K562 (cell line): ENCODE measurements around the gene ALCAM. TPM values are rescaled to one million over a fixed set of nuclear protein-coding genes. Genes with fewer than 3 reads are reported as not detected.

Experiments
- ATAC-seq: fragments of 200-7000 bp; cut with Tn5 transposase; 3 replicates; pipeline ENCODE4 v1.9.1; 2020; ENCODE audit warnings: moderate library complexity
- BruUV-seq: library from RNA; stranded (reverse); fragments of 400-500 nt; replicated peaks from 2 replicates; lab custom pipeline; 2021; lab: Mats Ljungman, UMichigan
- CTCF ChIA-PET: fragments of 300-600 bp; formaldehyde crosslinking; extraction: SDS; loops from one replicate; lab custom pipeline; 2021; ENCODE audit warnings: low intra/inter-chr PET ratio; lab: Yijun Ruan, JAX
- POLR2A ChIA-PET: fragments of 300-600, 350-650 bp; sonication (Branson Sonifier 250); formaldehyde crosslinking; extraction: SDS; loops from one replicate; lab custom pipeline; 2021; ENCODE audit warnings: antibody characterized with exemption, inconsistent platforms; lab: Yijun Ruan, JAX
- DNase-seq, 4 experiments: peaks; one replicate each; pipeline versions ENCODE4 v3.0.0 to v3.0.0-alpha.2; 2011 to 2018; ENCODE audit warnings: low spot score in 3 of 4, mixed read lengths in 3 of 4; ENCODE audit errors: extremely low read depth in 1 of 4
- FAIRE-seq: peaks from 2 replicates; lab custom pipeline; 2011; peaks lifted over from hg19 to GRCh38; lab: Jason Lieb, UNC
- H2AFZ ChIP-seq: 2 replicates; pipeline ENCODE4 v1.6.0; 2011; ENCODE audit warnings: low read depth, low read length, control low read depth, inconsistent platforms
- H3K27ac ChIP-seq: fragments of 200-600 bp; 3 replicates; pipeline ENCODE4 v1.8.0; 2011; ENCODE audit warnings: low read depth, mild to moderate bottlenecking, control low read depth, inconsistent platforms, low read length, moderate library complexity, mixed read lengths; ENCODE audit errors: extremely low read depth
- H3K27me3 ChIP-seq, 2 experiments: fragments of 300-600 bp in 1 of 2; 2 replicates in 1 of 2; 3 replicates in 1 of 2; pipeline versions ENCODE4 v1.6.0 to v1.8.0; 2011; ENCODE audit warnings: inconsistent platforms in 2 of 2, low read length in 2 of 2, mild to moderate bottlenecking in 1 of 2, mixed read lengths in 1 of 2, moderate library complexity in 1 of 2; ENCODE audit not compliant: control insufficient read depth in 2 of 2, insufficient read depth in 2 of 2
- H3K36me3 ChIP-seq: fragments of 300-600 bp; 3 replicates; pipeline ENCODE4 v1.8.0; 2011; ENCODE audit warnings: mild to moderate bottlenecking, low read length, inconsistent platforms; ENCODE audit not compliant: control insufficient read depth, insufficient read depth
- H3K4me1 ChIP-seq, 2 experiments: fragments of 200-600 bp in 1 of 2; replicated peaks in 1 of 2; 2 replicates in 1 of 2; 3 replicates in 1 of 2; pipeline versions ENCODE4 v1.5.1 to v1.8.0; 2011; ENCODE audit warnings: inconsistent platforms in 2 of 2, low read length in 2 of 2, mild to moderate bottlenecking in 1 of 2, mixed read lengths in 1 of 2, moderate library complexity in 1 of 2; ENCODE audit not compliant: control insufficient read depth in 2 of 2, insufficient read depth in 2 of 2
- H3K4me2 ChIP-seq: 2 replicates; pipeline ENCODE4 v1.6.1; 2011; ENCODE audit warnings: low read length, control low read depth, inconsistent platforms, mixed read lengths; ENCODE audit not compliant: insufficient read depth
- H3K4me3 ChIP-seq: fragments of 200-600 bp; sonication (generic), shearing (Covaris generic); 2 replicates; pipeline ENCODE4 v1.5.1; 2016; ENCODE audit warnings: control low read depth, inconsistent platforms
- H3K79me2 ChIP-seq: fragments of 200-600 bp; 3 replicates; pipeline ENCODE4 v1.8.0; 2011; ENCODE audit warnings: low read length, inconsistent platforms; ENCODE audit not compliant: control insufficient read depth, insufficient read depth
- H3K9ac ChIP-seq, 2 experiments: 2 replicates each; pipeline versions ENCODE4 v1.6.0 to v1.6.1; 2011; ENCODE audit warnings: low read depth in 2 of 2, low read length in 2 of 2, control low read depth in 1 of 2, inconsistent platforms in 1 of 2, mild to moderate bottlenecking in 1 of 2, mixed read lengths in 1 of 2; ENCODE audit not compliant: insufficient read depth in 1 of 2
- H3K9me1 ChIP-seq: one replicate; pipeline ENCODE4 v1.6.0; 2011; ENCODE audit warnings: inconsistent platforms, mild to moderate bottlenecking, low read length, moderate library complexity; ENCODE audit not compliant: control insufficient read depth, insufficient read depth
- H3K9me3 ChIP-seq: replicated peaks from 2 replicates; pipeline ENCODE4 v1.5.1; 2011; ENCODE audit warnings: low read depth, low read length, inconsistent platforms; ENCODE audit not compliant: control insufficient read depth, insufficient read depth
- H4K20me1 ChIP-seq: replicated peaks from 2 replicates; pipeline ENCODE4 v1.6.1; 2011; ENCODE audit warnings: low read length, inconsistent platforms, mixed read lengths; ENCODE audit not compliant: control insufficient read depth, insufficient read depth
- BRD9 ChIP-seq: fragments of 450-650 bp; IDR thresholded peaks from 2 replicates; pipeline ENCODE4 v1.6.1; 2018; ENCODE audit warnings: low read depth; ENCODE audit not compliant: partially characterized antibody
- C11orf30 ChIP-seq: fragments of 450-650 bp; IDR thresholded peaks from 2 replicates; pipeline ENCODE4 v1.6.1; 2016; ENCODE audit warnings: low read depth, mild to moderate bottlenecking
- CBX3 ChIP-seq, 2 experiments: IDR thresholded peaks; 1 replicate in 1 of 2; 2 replicates in 1 of 2; pipeline ENCODE4 v1.6.1; 2012; ENCODE audit warnings: inconsistent platforms in 2 of 2, low read length in 2 of 2, borderline replicate concordance in 1 of 2, control low read depth in 1 of 2
- CHCHD3 ChIP-seq: fragments of 250-450 bp; sonication (Bioruptor Pico); IDR thresholded peaks from 2 replicates; pipeline ENCODE4 v2.1.2; 2022; ENCODE audit warnings: mild to moderate bottlenecking
- DACH1 ChIP-seq: fragments of 450-650 bp; IDR thresholded peaks from 2 replicates; pipeline ENCODE4 v1.6.1; 2018; ENCODE audit not compliant: partially characterized antibody
- DMBX1 ChIP-seq: fragments of 250-450 bp; sonication (Bioruptor Pico); IDR thresholded peaks from 2 replicates; pipeline ENCODE4 v1.8.0; 2022; ENCODE audit warnings: inconsistent platforms, mild to moderate bottlenecking, moderate library complexity, borderline replicate concordance
- DNMT1 ChIP-seq: fragments of 450-650 bp; IDR thresholded peaks from 2 replicates; pipeline ENCODE4 v1.6.1; 2016; ENCODE audit warnings: antibody characterized with exemption, mild to moderate bottlenecking
- GMEB1 ChIP-seq: fragments of 250-450 bp; sonication (Bioruptor Pico); IDR thresholded peaks from 2 replicates; pipeline ENCODE4 v1.4.0; 2020; ENCODE audit warnings: mild to moderate bottlenecking
- GTF2E2 ChIP-seq: fragments of 200-800 bp; sonication (Bioruptor generic); IDR thresholded peaks from 2 replicates; pipeline ENCODE4 v1.6.1; 2016; ENCODE audit warnings: missing genetic modification characterization, missing compliant biosample characterization
- PHTF2 ChIP-seq: fragments of 250-450 bp; sonication (Bioruptor Pico); IDR thresholded peaks from 2 replicates; pipeline ENCODE4 v1.5.0; 2021; ENCODE audit warnings: mild to moderate bottlenecking
- TAF7 ChIP-seq: fragments of 450-650 bp; IDR thresholded peaks from 2 replicates; pipeline ENCODE4 v1.6.1; 2016; ENCODE audit warnings: missing genetic modification characterization, missing compliant biosample characterization
- ZBTB11 ChIP-seq, 3 experiments: fragments of 200-800 bp in 1 of 3; fragments of 250-450 bp in 1 of 3; fragments of 450-650 bp in 1 of 3; sonication (Bioruptor Pico) in 1 of 3; sonication (Bioruptor generic) in 1 of 3; formaldehyde crosslinking in 1 of 3; IDR thresholded peaks; 2 replicates each; pipeline versions ENCODE4 v1.6.1 to v1.8.0; 2016 to 2022; ENCODE audit warnings: mild to moderate bottlenecking in 2 of 3, missing genetic modification characterization in 2 of 3, missing compliant biosample characterization in 1 of 3, moderate library complexity in 1 of 3
- ZNF57 ChIP-seq: fragments of 450-650 bp; formaldehyde crosslinking; IDR thresholded peaks from 2 replicates; pipeline ENCODE4 v1.4.0; 2020; ENCODE audit warnings: mild to moderate bottlenecking, moderate library complexity
- ZNF696 ChIP-seq: fragments of 250-450 bp; sonication (Bioruptor Pico); conservative IDR thresholded peaks from 2 replicates; pipeline ENCODE4 v1.4.0; 2020; ENCODE audit warnings: mild to moderate bottlenecking, moderate library complexity
- ZNF707 ChIP-seq: fragments of 250-450 bp; sonication (Bioruptor Pico); conservative IDR thresholded peaks from 2 replicates; pipeline ENCODE4 v1.8.0; 2022; ENCODE audit warnings: inconsistent platforms, mild to moderate bottlenecking, moderate library complexity
- ZNF830 ChIP-seq: fragments of 250-450 bp; sonication (Bioruptor Pico); IDR thresholded peaks from 2 replicates; pipeline ENCODE4 v1.5.0; 2021; ENCODE audit warnings: mild to moderate bottlenecking
- WGBS: fragments of 100-300 bp; shearing (Covaris generic); methylation state at CpG from one replicate; pipeline ENCODE4 v1.1.6; 2016; ENCODE audit warnings: low coverage, mixed read lengths; ENCODE audit not compliant: insufficient coverage; ENCODE audit errors: missing lambda C conversion rate; 5-methylcytosine and 5-hydroxymethylcytosine counted together
- in situ Hi-C: fragments of 300-500 bp; cut with MboI; formaldehyde crosslinking; loops from 4 replicates; pipeline ENCODE4 v1.15.0; 2018; ENCODE audit warnings: inconsistent platforms, mixed read lengths
- intact Hi-C: fragments of 100-400 bp; cut with micrococcal nuclease; formaldehyde crosslinking; loops from 2 replicates; pipeline ENCODE4 v1.14.2; 2022
- polyA plus RNA-seq, 8 experiments: library from polyadenylated mRNA; depleted of rRNA in 4 of 8; stranded (reverse) in 5 of 8; unstranded in 3 of 8; fragments of >200 nt; fragmentation: Nextera tagmentation in 2 of 8; fragmentation: Illumina TruSeq in 1 of 8; extraction: Ambion mirVana in 2 of 8; extraction: Trizol in 1 of 8; gene quantifications; 2 replicates each; pipeline versions ENCODE4 v1.2.1 to v1.2.3, GENCODE V29; 2011 to 2014; ENCODE audit warnings: inconsistent platforms in 1 of 8, missing spikeins in 1 of 8
- total RNA-seq, 7 experiments: library from RNA; depleted of rRNA in 6 of 7; stranded (reverse); fragments of >200 nt in 6 of 7; fragmentation: Illumina TruSeq in 2 of 7; extraction: Trizol in 2 of 7; gene quantifications; 2 replicates each; pipeline versions ENCODE4 v1.2.1 to v1.2.3, GENCODE V29; 2011 to 2021; ENCODE audit warnings: low replicate concordance in 1 of 7

ALCAM gene
- total and polyA plus RNA-seq, 9 of the 15 experiments (the other 6 are each of a cell fraction or from before 2014, with no cell fraction given), result 0.03 to 0.98 (median 0.14) TPM; not detected in 1

- no peak for TF ChIP-seq GMEB1
Measured at GRCh38 chr3:105356988-105357387, 9.7 kb upstream of the ALCAM start (continued).

GRCh38 chr3:105359098-105359762, 7.5 kb upstream of the ALCAM start:
- intact Hi-C loops (no loop called here), in situ Hi-C loops (no loop called here)
- H2AFZ ChIP-seq, result no peak overlapping the region
- DNase-seq (no peak), ATAC-seq (no peak), FAIRE-seq (no peak)
- no peaks in the 10 kb centered on the region for H3K9me1 ChIP-seq
- no peaks in the 10 kb centered on the region for H3K9me3 ChIP-seq
- H3K4me1 ChIP-seq, result no peaks in the 10 kb centered on the region
- no peaks in the 10 kb centered on the region for H4K20me1 ChIP-seq
- no TSS peak for BruUV-seq
- H3K79me2 ChIP-seq, result no peaks in the 10 kb centered on the region
- H3K4me2 ChIP-seq, result no peak overlapping the region
- H3K27me3 ChIP-seq, result no peaks in the 10 kb centered on the region
- 3% methylated on average over 5 of the region's 5 CpGs for WGBS
- H3K27ac ChIP-seq, result no peak overlapping the region
- no peak overlapping the region for H3K9ac ChIP-seq
- no peak overlapping the region for H3K4me3 ChIP-seq
- ChIA-PET POLR2A (interaction anchor here (0.6 kb wide), 1 partner anchor 211 kb away, joined by 4 read pairs; no protein-coding TSS in a partner anchor), CTCF (no interaction called here)
- H3K36me3 ChIP-seq, result no peaks in the 10 kb centered on the region
- TF ChIP-seq DMBX1 (CRISPR knock-in tag) (no peak), DNMT1 (no peak), ZNF696 (no peak), ZNF707 (CRISPR knock-in tag) (no peak), TAF7 (no peak), CBX3 (IDR thresholded peaks at IDR 0.05; ENCODE audit: borderline replicate concordance in 1 of 2, low read length in 2 of 2) (no peak), ZNF830 (CRISPR knock-in tag) (no peak), PHTF2 (CRISPR knock-in tag) (no peak), C11orf30 (no peak), ZBTB11 (CRISPR knock-in tag; IDR thresholded peaks at IDR 0.05) (no peak), CHCHD3 (no peak), ZNF57 (CRISPR knock-in tag) (no peak), BRD9 (no peak), DACH1 (no peak), GTF2E2 (no peak)
